Cortex of kidney (tissue), 1 donor: ENCODE data around the gene COLEC11.

ENCODE experiments used
- DNase-seq: peaks from one replicate; lab custom pipeline; 2025; lab: John Stamatoyannopoulos, UW

Gene COLEC11

DNA sequence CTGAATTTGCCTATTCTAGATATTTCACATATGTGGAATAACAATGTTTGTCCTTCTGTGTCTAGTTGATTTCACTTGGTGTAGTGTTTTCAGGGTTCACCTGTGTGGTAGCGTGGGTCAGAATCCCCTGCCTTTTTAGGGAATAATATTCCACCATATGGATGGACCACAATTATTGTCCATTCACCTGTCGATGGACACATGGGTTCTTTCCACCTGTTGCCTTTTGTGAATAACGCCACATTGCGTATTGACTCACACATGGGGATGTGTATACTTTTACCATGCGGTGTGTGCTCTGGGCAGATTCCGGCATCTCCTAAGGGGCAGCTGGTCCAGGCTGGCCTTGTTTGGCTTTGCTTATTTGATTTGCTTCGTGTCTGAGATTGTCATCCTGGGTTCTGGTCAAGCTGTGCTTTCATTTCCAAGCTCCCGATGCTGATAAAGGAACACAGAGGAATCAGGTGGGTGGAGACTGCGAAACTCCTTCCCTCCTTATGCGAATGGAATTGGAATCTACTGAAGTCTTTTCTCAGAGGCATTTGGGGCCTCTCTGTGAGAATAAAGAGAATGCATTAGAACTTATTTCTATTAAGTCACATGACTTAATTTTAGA lies 44.2 kb downstream of the COLEC11 start:
- DNase-seq, result no peak

- no peak for DNase-seq
These were observed 44.7 kb downstream of the COLEC11 start for GRCh38 chr2:3639653-3640052.

DNA sequence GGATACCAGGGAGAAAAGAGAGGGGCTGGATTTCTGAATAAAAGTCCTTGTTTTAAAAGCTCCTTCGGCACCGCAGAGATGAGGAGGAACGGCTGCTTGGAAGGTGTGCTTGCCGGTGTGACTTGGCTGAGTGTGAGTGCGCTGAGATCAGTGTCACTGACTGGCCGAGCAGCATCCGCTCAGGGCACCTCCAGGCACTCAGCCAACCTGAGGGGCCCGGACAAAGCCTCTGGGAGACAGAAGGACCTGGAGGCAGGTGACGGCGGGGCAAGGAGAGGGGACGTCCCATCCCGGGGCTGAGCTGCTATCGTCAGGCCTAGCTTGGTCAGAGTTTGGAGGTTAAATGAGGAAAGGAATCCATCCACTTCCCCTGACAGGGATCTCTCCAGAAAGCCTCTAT lies 46.3 kb downstream of the COLEC11 start:
- DNase-seq, result no peak

DNA sequence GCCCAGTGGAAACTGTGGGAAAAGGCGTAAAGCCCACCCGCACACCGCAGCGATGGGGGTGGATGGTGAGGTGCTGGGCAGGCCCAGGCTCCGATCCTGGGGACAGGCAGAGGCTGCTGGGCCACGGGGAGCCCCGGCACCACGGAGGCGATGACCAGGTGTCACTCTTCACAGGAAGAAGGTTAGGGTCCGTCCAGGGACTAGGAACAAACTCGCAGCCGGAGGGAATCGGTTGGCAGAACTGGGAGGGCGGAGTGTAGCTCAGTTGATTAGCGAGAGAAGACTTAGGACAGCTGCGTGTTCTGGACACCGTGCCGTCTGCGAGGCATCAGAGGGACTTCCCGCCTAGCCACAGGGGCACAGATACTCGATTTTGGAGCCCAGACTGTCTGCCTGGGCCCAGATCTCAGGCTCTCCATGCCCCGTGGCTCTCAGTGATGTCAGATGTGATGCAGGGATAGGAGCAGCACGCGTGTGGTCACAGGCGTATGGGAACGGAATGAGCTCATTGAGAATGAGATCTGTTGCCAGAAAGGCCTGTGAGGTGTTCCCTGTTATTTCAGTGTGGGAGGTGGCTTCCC lies 47.0 kb downstream of the COLEC11 start:
- DNase-seq, result no peak

- no peak for DNase-seq
These were observed 47.8 kb downstream of the COLEC11 start for GRCh38 chr2:3642521-3643215.

DNA sequence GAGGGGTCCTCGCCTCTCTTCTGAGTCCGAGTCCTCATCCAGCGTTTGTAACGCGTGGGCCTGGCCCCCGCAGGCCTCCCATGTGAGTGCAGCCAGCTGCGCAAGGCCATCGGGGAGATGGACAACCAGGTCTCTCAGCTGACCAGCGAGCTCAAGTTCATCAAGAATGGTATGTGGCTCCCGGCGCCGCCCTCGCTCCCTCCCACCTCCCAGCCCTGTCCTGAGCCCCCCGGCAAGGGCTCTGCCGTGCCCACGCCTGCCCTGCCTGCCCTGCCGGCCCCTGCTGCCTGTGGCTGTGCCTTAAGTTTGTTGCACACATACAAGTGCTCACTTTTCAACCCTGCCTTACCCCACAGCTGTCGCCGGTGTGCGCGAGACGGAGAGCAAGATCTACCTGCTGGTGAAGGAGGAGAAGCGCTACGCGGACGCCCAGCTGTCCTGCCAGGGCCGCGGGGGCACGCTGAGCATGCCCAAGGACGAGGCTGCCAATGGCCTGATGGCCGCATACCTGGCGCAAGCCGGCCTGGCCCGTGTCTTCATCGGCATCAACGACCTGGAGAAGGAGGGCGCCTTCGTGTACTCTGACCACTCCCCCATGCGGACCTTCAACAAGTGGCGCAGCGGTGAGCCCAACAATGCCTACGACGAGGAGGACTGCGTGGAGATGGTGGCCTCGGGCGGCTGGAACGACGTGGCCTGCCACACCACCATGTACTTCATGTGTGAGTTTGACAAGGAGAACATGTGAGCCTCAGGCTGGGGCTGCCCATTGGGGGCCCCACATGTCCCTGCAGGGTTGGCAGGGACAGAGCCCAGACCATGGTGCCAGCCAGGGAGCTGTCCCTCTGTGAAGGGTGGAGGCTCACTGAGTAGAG lies 48.7 kb downstream of the COLEC11 start:
- DNase-seq, result no peak

- no peak for DNase-seq
These were observed 49.3 kb downstream of the COLEC11 start for GRCh38 chr2:3644246-3644525.

GRCh38 chr2:3644891-3645605 lies 50.1 kb downstream of the COLEC11 start:
- no peak for DNase-seq

DNA sequence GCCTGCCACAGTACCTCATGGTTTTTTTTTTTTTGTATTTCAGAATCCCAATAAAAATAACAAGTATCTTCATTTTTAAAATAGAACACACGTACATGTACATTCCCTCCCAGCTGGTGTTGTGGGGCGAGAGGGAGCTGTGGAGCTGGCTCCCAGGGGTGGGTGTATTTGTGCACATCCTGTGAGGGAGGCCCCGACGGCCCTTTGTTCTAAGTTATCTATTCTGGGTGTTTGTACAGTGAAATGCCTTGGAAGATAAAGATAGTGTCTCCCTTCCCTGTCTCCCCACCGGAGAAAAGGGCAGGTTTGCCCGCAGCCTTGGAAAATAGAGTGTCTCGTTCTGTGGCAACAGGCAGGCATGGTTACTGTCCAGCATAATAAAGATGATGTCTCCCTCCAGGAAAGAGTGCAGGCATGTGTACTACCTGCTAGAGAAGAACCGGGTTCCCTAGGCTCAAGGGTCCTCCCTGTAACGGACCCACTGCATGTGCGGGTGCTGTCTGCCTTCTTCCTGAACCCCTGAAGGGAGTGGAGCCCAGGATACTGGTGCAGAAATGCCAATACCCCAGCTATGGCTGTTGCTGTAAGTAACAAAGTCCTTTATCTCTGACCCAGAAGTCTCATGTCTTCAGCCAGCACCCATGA lies 51.0 kb downstream of the COLEC11 start:
- DNase-seq, result no peak

GRCh38 chr2:3646446-3646845 lies 51.5 kb downstream of the COLEC11 start:
- no peak for DNase-seq

DNA sequence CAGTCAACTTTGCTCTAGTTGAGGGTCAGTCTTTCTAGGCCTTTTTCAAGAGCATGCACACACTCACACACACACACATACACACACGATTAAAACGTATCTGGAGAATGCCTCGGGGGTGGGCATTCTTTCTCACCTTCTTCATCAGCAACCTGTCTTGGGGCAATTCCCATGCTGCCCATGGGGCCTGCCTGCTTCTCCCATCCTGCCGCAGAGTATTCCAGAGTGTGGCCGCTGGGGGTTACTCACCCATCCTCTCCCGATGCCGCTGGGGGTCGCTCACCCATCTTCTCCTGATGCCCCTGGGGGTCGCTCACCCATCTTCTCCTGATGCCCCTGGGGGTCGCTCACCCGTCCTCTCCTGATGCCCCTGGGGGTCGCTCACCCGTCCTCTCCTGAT lies 52.3 kb downstream of the COLEC11 start:
- DNase-seq, result no peak

DNA sequence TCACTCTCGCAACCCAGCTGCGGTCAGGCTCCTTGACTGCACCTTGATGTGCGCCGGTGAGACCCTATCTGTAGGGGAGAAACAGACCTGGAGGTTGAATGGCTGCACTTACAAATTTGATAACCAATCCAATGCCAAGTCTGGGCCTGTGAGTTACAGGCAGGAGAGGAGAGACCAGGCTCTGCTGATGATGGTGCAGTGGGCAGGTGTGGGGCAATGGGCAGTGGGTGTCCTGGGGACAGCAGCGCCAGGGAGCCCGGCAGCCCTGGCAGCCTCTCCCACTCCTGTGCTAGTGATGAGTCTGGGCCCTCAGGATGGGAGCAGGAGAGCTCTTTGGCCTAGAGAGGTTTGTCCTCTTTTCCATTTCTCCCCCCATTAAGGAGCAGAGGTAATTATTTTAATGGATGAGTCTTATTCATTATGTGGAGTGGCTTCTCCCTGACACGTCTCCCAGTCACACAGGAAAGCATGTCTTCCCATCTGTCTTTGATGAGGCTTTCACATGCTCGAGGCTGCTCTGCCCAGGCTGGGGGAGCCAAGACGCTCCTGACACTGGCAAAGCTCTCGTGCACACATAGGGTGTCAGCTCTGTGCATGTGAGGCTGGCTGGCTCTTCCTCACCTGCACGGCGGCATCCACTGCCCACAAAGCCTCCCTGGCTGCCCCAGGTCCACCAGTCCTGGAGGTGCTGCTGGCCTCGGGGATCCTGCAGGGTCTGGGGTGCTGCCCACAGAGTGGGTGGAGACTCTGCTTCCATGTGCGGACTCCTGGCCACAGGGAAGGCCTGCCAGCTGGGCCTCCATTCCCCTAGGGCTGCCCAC lies 53.1 kb downstream of the COLEC11 start:
- no peak for DNase-seq

DNA sequence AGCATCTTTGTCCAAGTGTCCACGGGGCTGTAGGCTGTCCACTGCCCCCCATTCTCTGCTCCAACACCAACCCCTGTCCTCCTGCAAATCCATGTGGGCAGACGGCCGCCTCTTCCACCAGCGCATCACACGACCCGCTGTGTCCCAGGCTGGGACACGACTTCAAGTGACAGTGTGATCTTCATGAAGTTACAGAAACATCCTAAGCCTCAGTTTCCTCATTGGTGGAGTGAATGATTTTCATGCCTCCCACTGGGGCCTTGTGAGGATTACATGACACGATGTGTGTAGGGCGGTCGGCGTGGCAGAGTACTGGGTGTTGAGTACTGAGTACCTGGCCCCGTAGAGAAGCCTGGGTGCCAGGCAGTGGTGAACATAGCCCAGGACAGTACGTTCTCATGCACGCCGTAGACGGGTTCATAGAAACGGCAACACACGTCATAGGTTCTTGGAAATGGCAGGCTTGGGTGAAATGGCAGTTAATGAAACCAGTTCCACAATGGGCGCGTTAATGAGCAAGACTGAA lies 53.8 kb downstream of the COLEC11 start:
- no peak for DNase-seq

- no peak for DNase-seq
These were observed 54.7 kb downstream of the COLEC11 start for GRCh38 chr2:3649581-3649980.

DNA sequence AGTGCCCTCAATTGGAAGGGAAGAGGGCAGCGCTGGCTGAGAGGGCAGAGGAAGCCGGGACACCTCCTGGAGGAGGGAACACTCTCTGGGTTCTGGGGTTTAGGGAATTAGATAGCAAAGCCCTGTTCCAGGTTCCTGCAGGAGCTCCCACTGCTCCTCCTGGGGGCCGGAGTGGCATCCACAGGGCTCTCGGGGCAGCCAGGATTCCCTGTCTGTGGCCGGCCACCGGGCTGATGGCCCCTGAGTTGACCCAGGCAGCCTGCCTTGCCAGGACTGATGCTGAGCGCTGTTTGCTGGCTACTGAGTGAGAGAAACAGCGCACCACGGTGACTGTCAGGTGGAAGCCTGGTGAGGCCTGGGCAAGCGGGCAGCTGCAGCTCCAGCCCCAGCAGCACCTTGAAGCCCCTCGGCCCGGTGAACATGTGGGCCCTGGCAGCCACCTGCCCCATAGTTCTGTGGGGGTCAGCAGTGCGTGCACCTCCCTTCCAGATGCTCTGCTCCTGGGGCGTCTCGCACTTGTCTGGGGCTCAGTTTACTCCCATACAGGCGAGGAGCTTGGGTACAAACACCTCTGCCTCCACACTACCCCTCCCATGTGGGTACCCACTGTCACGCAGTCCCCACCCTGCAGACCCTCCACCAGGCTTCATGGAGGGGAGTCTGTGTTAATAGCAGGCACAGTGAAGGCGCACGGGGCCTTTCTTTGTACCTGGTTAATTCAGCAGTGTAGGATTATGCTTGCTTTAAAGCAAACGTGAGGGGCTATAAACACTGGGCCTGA lies 55.4 kb downstream of the COLEC11 start:
- DNase-seq, result no peak

DNA sequence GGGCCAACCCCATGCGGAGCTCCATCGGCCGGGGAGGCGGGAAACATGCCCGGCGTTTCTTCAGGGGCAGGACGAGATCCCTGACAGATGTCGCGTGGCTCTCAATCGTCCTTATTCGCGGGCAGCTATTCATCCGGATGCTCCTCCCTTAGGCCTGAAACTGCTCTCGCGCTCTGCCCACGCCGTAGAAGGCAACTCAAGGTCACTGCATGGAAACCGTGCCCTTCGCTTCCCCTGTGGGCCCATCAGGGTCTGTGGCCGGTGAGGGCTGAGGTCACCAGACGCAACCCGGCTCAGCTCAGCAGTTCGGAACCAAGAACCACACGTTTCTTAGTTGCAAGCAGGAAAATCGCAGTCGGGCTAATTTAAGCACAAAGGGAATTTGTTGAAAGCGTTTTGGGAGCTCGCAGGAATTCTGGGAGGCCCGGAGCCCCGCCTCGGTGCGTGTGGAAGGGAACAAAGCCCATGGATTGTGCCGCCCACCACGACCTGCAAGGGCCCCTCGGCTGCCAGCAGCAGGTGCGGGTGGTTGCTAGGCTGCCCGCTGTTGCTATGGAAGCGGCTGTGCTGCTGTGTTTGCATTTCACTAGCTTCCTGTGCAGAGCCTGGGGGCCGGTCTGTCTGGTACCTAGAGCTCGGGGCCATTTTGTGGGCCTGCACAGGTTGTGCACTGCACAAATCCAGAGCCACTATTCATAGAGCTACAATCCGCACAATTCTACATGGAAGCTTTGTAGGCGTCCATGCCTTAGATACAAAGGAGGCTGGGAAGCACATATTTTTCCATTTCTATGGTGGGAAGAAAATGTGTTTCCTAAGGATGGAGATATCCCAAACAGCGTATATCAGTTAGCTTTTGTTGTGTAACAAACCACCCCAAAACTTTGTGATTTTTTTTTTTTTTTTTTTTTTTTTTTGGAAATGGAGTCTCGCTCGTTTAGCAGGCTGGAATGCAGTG lies 57.1 kb downstream of the COLEC11 start:
- no peak for DNase-seq

GRCh38 chr2:3652896-3653625 lies 58.1 kb downstream of the COLEC11 start:
- DNase-seq, result no peak

DNA sequence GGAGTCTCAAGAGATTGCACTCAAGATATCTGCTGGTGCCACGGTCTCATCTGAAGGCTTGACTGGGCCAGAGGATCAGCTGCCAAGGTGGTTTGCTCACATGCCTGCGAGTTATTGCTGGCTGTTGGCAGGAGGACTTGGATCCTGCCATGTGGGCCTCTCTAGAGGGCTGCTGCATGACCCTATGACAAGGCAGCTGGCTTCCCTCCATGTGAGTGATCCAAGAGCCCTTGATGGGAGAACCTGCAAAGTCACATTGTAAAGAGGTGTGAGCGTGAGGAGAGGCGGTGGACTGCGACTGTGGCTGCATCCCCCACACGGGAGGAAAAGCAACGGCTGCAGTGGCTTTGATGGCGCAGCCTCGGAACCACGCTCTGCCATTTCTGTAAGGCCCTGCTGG lies 59.1 kb downstream of the COLEC11 start:
- DNase-seq, result no peak
